ENCODE measurements around the gene CSPG4. TPM values are rescaled to one million over a fixed set of nuclear protein-coding genes. Genes with fewer than 3 reads are reported as not detected.
"Not testable (repeated sequence)": the region's sequence is repeated elsewhere in the genome, so short reads cannot be mapped to it uniquely, and the experiment has no call there.

Gene CSPG4
- total RNA-seq, 1 donor from 2014 or later, result 0.18 TPM

GRCh38 chr15:75688278-75688557 lies 24.4 kb downstream of the CSPG4 start:
- H3K4me1 Mint-ChIP-seq (ENCODE audit: unreplicated experiment), result no peaks in the 10 kb centered on the region
- H3K4me3 Mint-ChIP-seq (ENCODE audit: unreplicated experiment), result no peak overlapping the region
- H3K9me3 Mint-ChIP-seq (ENCODE audit: unreplicated experiment), result no peaks in the 10 kb centered on the region
- H3K36me3 Mint-ChIP-seq (ENCODE audit: low read depth, unreplicated experiment), result no peaks in the 10 kb centered on the region
- peaks cover 11% of the 10 kb centered on the region for H3K27me3 Mint-ChIP-seq (ENCODE audit: unreplicated experiment)
- DNase-seq (ENCODE audit: low spot score), result no peak
- no peak for TF ChIP-seq CTCF (IDR thresholded peaks at IDR 0.05; ENCODE audit: unreplicated experiment)
- peak overlapping the region; percentile 45 for H3K27ac Mint-ChIP-seq (ENCODE audit: unreplicated experiment)

- Mint-ChIP-seq H3K4me1 (ENCODE audit: unreplicated experiment) (no peaks in the 10 kb centered on the region), H3K9me3 (ENCODE audit: unreplicated experiment) (no peaks in the 10 kb centered on the region), H3K27ac (ENCODE audit: unreplicated experiment) (peak overlapping the region; percentile 45), H3K36me3 (ENCODE audit: low read depth, unreplicated experiment) (no peaks in the 10 kb centered on the region), H3K27me3 (ENCODE audit: unreplicated experiment) (peaks cover 11% of the 10 kb centered on the region), H3K4me3 (ENCODE audit: unreplicated experiment) (no peak overlapping the region)
- DNase-seq (ENCODE audit: low spot score), result no peak
- no peak for TF ChIP-seq CTCF (IDR thresholded peaks at IDR 0.05; ENCODE audit: unreplicated experiment)
These were observed 25.0 kb downstream of the CSPG4 start for GRCh38 chr15:75687486-75688277.

GRCh38 chr15:75686212-75686642 lies 26.4 kb downstream of the CSPG4 start:
- not testable (repeated sequence) for H3K4me3 Mint-ChIP-seq (ENCODE audit: unreplicated experiment); H3K36me3 Mint-ChIP-seq (ENCODE audit: low read depth, unreplicated experiment); H3K27ac Mint-ChIP-seq (ENCODE audit: unreplicated experiment); H3K9me3 Mint-ChIP-seq (ENCODE audit: unreplicated experiment); H3K4me1 Mint-ChIP-seq (ENCODE audit: unreplicated experiment)
- peak; percentile 99 for DNase-seq (ENCODE audit: low spot score)
- TF ChIP-seq CTCF (IDR thresholded peaks at IDR 0.05; ENCODE audit: unreplicated experiment), result peak; percentile 71
- peaks cover 12% of the 10 kb centered on the region for H3K27me3 Mint-ChIP-seq (ENCODE audit: unreplicated experiment)

- Mint-ChIP-seq H3K27me3 (ENCODE audit: unreplicated experiment) (peaks cover 13% of the 10 kb centered on the region), H3K4me3 (ENCODE audit: unreplicated experiment) (no peak overlapping the region), H3K9me3 (ENCODE audit: unreplicated experiment) (no peaks in the 10 kb centered on the region), H3K27ac (ENCODE audit: unreplicated experiment) (no peak overlapping the region), H3K4me1 (ENCODE audit: unreplicated experiment) (no peaks in the 10 kb centered on the region), H3K36me3 (ENCODE audit: low read depth, unreplicated experiment) (no peaks in the 10 kb centered on the region)
- TF ChIP-seq CTCF (IDR thresholded peaks at IDR 0.05; ENCODE audit: unreplicated experiment), result no peak
- no peak for DNase-seq (ENCODE audit: low spot score)
These were observed 27.5 kb downstream of the CSPG4 start for GRCh38 chr15:75685195-75685594.

DNA sequence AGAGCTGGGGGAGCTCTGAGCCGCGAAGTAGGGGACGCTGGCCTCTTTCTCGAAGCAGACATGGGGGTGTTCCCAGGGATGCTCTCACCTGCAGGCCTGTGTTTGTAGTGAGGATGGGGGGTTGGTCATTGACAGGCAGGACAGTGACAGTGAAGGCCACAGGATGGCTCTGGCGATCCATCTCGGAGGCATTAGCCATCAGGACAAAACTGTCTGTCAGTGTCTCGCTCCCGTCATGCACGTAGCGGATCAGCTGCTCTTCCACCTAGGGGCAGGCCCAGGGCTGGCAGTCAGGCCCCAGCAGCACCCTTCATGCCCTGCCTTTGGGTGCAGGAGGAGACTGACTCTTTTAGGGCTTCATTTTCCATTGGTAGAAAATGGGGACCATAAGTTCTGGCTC lies 28.0 kb downstream of the CSPG4 start:
- Mint-ChIP-seq H3K27me3 (ENCODE audit: unreplicated experiment) (peaks cover 13% of the 10 kb centered on the region), H3K36me3 (ENCODE audit: low read depth, unreplicated experiment) (no peaks in the 10 kb centered on the region), H3K27ac (ENCODE audit: unreplicated experiment) (peak overlapping the region; percentile 57), H3K4me1 (ENCODE audit: unreplicated experiment) (no peaks in the 10 kb centered on the region), H3K9me3 (ENCODE audit: unreplicated experiment) (no peaks in the 10 kb centered on the region), H3K4me3 (ENCODE audit: unreplicated experiment) (peak overlapping the region; percentile 62)
- no peak for TF ChIP-seq CTCF (IDR thresholded peaks at IDR 0.05; ENCODE audit: unreplicated experiment)
- no peak for DNase-seq (ENCODE audit: low spot score)

Measured in endothelial cell (in vitro differentiated cells).